ENCODE results near the gene DOLPP1.
"Not testable (repeated sequence)": the region's sequence is repeated elsewhere in the genome, so short reads cannot be mapped to it uniquely, and the experiment has no call there.

Gene DOLPP1, protein sequence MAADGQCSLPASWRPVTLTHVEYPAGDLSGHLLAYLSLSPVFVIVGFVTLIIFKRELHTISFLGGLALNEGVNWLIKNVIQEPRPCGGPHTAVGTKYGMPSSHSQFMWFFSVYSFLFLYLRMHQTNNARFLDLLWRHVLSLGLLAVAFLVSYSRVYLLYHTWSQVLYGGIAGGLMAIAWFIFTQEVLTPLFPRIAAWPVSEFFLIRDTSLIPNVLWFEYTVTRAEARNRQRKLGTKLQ

DNA sequence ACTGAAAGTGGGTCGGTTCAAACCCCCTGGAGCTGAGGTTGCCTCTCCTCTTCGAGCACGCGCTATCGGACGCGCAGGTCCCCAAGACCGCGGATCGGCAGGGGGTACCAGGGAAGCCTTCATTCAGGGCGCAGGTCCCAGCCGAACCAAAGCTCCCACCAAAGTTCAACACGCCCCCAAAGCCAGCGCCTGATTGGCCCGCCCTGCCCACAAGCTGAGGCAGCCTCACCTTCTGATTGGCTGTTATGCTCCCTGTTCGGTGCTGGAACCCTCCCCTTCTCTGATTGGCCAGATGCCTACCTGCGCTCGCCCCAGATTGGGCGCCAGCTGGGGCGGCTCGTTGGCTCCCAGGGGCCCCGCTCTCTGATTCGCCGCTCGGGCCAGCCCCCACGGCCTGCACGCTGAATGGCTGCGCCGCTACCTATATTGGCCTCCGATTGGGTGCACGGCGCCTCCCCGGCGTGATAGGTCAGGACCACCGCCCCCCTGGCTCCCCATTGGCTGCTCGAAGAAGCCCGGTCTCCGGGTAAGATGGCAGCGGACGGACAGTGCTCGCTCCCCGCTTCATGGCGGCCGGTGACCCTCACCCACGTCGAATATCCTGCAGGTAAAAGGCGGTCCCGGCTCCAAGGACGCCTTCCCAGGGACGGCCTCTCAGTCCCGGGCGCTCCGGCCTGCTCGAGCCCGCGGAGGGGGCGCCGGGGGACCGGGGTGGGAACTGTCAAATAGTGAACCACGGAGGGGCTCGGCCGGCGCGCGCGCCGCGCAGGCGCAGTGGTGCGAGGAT is at the start of gene DOLPP1:
DOLPP1 (plus strand) TSS at position 511 of the 787 bp plus-strand sequence; CDS start at position 532, 21 bp downstream.
- peak; percentile 99 for DNase-seq (ENCODE audit: low spot score)

DNA sequence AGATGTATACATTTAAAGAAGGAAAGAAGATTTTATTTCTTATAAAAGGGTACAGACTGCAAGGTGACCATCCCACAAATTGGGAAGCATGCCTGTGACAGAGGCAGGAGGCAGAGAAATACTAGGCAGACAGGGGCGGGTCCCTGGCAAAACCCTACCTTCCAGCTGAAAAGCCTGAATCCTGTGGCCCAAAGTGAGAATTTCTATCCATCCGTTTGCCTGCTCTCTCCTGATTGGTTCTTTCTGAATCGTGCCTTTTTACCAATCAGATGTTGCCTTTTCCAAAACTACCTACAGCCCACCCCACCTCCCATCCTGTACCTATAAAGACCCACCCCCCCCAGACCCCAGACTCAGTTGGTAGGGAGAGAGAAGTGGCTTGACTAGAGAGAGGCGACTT is 49.4 kb upstream of the DOLPP1 start:
- DNase-seq (ENCODE audit: low spot score), result no peak

DNA sequence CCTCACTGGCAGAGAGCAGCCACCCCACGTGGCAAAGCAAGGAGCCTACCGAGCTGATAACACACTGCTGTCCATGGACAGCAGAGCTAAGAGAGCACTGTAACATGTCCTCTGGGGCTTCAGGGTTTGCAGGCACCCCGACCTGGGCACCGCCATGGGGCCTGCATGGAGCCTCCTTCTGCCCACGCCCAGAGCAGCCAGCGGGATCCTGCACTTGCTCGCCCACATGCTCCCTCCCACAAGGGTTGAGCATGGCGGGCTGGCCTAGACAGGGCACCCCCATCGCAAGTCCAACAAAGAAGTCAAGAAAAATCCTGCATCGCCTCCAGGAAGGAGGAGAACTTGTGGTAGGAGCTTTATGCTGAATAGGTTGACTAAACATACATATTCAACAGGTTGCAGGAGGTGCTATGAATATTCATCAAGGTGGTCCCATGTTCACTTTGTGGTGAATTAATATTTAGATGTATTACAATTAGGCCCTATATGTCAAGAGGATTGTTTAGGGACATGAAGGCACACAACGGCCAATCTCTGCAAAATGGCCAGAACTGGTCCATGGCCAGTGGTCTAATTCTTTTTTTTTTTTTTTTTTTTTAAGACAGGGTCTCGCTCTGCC is 48.3 kb upstream of the DOLPP1 start:
- no peak for DNase-seq (ENCODE audit: low spot score)

DNA sequence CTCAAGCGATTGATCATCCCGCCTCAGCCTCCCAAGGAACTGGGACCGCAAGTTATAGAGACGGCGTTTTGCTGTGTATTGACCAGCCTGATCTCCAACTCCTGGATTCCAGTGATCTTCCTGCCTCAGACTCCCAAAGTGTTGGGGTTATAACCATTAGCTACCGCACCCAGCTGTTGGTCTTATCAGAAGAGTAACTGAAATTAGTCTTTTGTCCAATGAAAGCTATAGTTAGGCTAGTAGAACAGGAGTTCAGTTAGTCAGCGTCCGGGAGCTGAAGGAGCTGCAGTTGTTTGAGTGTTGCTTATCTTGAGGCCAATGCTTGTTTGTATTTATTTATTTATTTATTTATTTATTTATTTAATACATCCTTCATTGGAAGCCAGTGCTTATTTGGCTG is 47.7 kb upstream of the DOLPP1 start:
- no peak for DNase-seq (ENCODE audit: low spot score)

DNA sequence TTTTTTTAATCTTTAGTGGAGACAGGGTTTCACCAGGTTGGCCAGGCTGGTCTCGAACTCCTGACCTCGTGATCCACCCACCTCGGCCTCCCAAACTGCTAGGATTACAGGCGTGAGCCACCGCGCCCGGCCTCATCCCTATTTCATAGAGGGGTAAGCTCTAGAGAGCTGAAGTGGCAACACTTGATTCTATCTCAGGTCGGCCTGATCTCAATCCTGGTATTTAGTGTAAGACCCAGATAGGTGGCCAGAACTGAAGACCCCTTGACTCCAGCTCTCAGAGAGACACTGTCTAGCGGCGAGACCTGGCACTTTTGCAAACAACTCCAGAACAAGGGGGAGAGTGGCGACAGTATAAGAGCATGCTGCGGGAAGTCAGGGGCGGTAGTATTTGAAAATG is 45.1 kb upstream of the DOLPP1 start:
- DNase-seq (ENCODE audit: low spot score), result not testable (repeated sequence)

DNA sequence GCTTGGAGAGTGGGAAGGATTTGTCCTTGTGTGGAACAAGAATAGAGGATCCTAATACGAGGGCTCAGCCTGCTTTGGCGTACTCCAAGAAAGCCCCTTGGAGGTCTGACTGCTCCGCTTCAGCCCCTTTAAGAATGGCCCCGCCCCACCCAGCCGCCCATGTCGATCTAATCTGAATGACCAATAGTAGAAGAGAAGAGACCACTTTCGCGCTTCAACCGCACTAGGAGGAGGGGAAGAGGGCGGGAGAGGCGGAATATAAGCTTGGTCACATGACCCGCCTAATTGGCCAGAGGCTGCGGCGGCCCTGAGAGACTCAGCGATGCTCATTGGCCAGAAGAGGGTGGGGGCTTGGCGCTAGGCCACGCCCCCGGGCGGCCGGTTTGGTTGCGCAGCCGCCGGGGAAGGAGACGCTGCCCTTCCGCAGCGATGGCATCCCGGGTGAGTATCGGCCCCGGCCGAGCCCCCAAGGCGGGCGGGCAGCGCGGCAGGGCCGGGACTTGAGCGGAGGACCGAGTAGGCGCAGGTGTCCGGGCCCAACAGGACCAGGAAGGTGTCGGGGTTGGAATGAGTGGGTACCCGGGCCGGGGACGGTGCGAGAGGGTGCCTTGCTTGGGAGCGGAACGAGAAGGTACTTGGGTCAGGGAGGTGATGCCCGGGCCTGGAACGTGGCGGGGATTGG is 44.5 kb upstream of the DOLPP1 start, which contains the start of gene MIGA2:
MIGA2 (plus strand) TSS at position 386 of the 682 bp plus-strand sequence. CDS start 3,969 bp downstream, outside the sequence.
- DNase-seq (ENCODE audit: low spot score), result peak; percentile 100

DNA sequence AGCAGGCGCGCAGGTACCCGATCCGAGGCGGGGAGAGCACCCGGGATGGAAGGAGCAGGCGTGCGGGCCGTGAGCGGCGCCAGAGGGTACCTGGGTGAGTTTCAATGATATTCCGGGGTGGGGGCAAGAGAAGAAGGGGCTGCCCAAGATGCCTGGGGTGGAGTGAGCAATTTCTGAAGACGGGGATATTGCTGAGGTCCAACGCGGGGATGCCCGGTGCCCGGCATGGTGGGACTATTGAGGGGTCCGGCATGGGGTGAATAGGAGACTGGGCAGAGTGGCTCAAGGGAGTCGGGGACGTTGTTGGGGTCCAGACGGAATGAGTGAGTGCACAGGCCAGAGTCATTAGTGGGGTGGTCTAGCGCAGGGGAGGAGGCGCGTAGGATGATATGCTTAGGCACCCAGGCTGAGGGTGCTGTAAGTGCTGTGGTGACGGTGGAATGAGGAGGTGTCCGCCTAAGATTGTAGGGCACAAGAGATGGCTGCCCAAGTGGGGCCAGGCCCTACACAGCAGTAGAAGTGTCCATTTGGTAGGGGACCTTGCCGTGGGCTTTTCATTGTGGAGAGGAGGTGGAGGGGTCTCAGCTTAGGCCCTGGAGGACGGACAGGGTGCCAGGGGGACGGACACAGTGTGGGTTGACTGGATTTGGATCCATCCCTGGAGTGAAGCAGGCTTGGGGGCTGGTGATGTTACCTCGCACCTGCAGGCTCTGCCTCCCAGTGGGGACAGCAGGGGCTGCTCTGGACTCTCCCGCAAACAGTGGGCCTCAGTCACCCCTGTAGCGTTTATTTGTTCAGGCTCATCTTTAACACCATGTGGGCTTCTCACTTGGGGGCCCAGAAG is 43.8 kb upstream of the DOLPP1 start:
- no peak for DNase-seq (ENCODE audit: low spot score)

DNA sequence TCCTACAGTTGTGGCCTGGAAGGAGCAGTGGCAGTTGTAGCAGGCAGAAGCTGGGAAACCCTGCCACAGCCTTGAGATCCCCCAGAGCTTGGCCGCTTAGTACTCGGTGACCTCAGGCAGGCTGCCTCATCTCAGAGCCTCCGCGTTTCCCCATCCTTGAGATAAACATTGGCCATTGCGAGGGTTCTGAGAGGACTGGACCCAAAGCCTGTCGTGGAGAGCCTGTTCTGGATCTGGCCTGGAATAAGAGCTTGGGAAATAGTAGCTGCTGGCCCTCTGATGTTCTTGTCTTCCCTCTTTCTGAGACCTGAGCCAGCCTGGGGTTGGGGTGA is 43.2 kb upstream of the DOLPP1 start:
- DNase-seq (ENCODE audit: low spot score), result no peak

DNA sequence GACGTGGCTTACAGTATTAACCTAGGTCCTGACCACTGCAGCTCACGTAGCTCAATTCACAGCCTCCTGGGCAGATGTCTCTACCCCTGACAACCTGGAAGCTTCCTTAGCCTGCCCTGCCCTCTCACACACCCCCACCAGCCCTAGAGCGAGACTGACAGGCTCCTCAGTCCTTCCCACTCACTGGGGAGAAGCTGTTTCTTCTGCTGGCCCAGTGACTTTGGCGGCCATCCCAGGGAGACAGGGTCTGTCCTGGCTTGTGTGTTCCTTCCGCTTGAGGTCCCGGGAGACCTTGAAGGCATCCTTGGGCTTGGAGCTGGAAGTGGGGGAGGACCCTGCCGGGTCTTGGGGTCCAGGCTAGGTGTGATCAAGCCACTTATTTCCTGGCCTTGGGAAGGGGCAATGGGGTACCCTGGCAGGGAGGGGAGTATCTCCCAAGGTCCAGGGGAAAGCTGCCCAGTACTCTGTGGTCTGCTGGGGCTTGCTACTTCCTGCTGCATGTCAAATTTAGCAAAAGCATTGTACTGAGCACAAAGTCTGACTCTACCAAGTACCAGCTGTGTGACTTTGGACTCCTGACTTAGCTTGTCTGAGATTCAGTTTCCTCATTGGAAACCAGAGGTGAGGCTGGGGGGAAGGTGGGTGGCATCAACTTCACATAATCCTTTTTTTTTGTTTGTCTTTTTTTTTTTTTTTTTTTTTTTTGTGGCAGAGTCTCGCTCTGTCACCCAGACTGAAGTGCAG is 42.6 kb upstream of the DOLPP1 start:
- no peak for DNase-seq (ENCODE audit: low spot score)

DNA sequence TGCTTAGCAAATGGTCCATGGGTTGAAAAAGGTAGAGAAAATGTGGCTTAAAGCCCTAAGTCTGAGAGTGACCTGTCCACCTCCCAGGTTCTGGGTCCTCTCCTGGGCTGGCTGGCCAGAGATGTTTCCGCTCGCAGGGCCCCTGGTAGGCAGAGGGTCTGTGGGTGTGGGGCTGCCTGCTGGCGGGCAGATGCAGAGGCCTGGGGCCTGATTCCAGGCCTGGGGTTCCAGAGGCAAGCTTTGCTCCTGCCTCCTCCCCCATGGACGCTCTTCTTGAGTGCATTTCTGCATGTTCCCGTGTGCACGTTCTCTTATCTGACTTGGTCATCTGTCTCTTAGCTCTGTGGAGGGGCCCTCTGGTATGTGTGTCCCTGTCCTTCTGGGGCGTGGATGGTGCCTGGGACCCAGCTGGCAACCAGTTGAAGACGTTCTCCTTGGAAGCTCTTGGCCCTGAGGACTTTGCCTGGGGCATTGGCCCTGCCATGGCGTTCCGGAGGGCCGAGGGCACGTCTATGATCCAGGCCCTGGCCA is 40.7 kb upstream of the DOLPP1 start:
- DNase-seq (ENCODE audit: low spot score), result no peak

DNA sequence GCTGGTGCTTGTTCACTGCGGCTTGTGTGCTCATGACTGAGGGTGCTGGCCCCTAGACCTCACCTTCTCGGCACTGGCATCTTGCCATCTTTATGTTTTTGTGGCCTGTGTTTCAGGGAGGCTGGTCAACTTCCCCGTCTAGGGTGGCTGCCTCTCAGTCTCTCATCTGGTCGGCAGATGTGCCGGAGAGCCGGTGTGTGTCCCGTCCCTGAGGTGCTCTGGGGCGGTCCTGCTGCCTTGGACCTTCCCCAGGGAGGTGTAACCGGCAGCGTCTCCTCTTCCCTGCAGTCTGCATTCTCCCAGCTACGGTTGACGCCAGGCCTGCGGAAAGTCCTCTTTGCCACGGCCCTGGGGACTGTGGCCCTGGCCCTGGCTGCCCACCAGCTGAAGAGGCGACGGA is 38.9 kb upstream of the DOLPP1 start:
- DNase-seq (ENCODE audit: low spot score), result no peak

DNA sequence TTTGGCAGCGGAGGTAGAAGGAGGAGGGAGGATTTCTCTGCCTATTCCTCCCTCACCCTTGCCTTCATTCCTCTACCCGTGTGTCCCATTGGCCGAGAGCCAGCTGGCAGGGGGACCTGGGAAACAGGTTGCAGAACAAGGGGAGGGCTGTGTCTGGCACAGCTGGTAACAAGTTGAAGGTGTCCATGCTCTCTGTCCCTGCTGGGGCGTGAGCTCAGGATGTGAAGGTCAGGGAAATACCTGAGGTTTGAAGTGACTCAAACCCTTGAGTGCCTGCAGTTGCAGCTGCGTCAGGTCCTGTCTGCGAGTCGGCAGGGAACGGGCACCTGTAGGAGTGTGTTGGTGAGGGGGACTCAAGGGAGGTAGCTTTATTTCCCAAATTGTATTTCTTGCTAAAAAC is 28.3 kb upstream of the DOLPP1 start:
- DNase-seq (ENCODE audit: low spot score), result no peak

DNA sequence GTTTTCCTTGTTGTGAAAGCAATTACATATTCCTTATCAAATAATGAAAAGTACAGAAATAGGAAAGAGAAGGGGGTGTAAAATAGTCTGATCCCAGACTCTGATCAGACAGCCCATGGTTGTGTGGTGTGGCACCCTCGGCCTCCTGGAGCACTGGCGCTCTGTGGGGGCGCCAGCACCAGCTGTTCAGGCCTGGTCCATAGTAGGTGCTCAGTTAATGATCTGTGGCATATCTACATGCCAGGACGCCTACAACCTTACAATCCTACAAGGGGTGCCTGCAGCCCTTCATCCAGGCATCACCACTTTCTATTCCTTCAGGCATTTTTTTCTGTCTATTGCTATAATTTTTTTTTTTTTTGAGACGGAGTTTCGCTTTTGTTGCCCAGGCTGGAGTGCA is 27.9 kb upstream of the DOLPP1 start:
- DNase-seq (ENCODE audit: low spot score), result no peak

DNA sequence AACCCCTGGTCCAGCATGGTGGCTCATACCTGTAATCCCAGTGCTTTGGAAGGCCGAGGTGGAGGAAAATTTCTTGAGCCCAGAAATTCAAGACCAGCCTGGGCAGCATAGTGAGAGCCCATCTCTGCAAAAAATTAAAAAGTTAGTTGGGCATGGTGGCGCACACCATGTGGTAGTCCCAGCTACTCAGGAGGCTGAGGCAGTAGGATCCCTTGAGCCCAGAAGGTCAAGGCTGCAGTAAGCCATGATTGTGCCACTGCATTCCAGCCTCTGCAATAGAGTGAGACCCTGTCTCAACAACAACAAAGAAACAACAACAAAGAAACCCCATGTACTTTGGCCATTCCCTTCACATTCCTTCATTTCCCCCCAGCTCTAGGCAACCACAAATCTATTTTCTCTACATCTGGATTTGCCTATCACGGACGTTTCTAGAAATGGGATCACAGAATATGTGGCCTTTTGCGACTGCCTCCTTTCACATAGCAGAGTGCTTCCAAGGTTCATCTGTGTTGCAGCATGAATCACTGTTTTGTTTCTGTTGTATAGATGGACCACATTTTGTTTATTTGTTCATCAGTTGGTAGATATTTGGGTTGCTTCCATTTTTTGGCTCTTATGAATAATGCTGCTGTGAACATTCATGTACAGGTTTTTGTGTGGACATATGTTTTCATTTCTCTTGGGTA is 26.6 kb upstream of the DOLPP1 start:
- no peak for DNase-seq (ENCODE audit: low spot score)

DNA sequence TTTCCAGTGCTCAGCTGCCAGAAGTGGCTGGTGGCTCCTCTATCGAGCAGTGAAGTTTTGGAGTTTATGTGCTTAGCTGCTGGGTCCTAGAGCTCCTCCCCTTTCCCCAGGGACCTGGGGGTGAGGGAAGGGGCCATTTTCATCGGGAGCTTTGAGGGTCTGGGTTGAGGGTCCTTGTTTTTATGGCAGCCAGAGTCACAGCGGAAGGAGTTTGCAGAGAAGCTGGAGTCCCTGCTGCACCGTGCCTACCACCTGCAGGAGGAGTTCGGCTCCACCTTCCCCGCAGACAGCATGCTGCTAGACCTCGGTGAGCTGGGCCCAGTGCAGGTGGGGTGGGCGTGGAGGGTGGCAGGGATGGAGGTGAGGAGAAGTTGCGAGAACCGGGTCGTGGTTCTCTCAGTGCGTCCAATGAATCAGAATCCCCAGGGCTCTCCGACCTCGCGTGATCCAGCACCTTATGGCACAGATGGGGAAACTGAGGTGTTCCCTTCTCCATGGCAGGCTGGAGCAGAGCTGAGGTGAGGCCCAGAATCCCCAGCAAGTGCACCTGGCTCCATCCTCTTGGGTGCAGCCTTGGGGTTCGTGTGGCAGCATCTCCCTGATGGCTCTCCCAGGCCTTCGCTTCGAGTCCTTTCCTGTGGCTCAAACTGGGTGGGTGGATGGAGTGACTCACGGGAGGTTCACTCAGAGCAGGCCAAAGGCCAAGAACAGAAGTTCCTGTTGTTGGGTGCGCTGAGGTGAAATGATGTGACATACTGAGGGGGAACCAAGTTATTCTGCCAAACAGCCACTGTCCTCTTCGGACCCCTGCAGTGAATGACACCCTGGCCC is 21.7 kb upstream of the DOLPP1 start:
- no peak for DNase-seq (ENCODE audit: low spot score)

DNA sequence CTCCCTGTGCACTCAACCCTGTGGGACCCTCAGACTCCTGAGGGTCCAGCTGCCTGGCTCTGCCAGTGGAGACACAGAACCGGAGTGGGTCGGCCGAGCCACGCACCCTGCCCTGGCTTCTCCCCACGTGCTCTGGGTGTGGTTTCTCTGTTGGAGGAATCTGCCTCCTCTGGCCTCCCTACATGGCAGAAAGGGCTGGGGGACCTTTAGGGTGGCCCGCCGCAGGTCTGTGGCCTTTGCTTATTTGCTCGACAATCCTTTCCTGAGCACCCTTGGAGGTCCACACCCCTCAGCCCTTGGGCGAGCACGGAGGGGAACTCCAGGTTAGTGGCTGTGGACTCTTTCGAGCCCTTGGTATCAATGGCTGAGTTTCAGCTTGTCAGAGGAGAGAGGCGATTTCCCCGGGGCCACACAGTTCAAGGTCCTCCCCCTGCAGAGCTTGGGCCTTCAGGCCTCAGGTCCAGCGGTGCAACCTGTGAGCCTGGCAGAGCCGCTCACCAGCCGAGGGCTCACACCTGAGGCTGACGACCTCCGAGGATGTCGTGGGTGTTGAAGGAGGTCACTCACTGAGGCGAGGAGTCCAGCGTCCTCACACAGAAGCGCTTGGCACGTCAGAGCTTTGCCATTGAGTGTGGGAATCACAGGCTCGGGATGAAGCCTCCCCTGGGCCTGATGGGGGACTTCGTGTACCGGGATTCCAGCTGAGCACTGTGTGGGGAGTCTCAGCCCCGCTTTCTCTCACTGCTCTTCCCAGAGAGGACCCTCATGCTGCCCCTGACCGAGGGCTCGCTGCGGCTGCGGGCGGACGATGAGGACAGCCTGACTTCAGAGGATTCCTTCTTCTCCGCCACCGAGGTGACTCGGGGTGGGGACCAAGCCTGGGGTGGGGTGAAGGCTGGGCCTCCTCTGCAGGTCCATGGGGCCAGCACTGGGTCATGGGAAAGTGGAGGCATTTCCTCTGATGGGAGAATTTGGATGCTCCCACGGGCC is 20.8 kb upstream of the DOLPP1 start:
- DNase-seq (ENCODE audit: low spot score), result no peak

DNA sequence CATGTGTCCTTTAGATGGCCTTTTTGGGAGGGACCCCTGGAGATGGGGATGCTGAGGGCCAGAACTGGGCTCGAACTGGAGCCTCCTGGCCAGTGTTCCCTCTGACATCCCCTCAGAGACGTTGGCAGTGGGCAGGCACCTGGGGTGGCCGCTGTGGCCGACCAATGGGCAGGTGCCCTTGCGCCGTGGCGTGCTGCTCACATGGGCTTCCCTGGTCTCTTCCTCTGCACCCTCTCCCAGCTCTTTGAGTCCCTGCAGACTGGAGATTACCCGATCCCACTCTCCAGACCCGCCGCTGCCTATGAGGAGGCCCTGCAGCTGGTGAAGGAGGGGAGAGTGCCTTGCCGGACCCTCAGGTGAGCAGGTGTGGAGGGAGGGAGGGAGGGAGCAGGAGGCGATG is 19.9 kb upstream of the DOLPP1 start:
- no peak for DNase-seq (ENCODE audit: low spot score)

DNA sequence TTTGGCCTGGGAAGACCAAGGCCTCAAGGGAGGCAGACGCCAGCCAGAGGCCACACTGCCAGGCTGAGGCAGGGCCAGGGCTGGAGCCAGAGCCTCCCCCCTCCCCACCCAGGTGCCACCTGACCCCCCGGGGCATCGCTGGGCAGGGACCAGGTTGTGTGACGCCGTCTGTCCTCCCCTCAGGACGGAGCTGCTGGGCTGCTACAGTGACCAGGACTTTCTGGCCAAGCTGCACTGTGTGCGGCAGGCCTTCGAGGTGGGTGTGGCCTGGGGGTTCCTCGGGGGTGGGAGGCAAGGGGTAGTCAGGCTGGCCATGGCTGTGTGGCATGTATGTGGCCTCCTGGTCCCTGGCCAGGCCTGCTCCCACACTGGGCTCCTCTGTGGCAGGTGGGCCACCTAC is 17.9 kb upstream of the DOLPP1 start:
- no peak for DNase-seq (ENCODE audit: low spot score)
